Measurements from ENCODE around the gene PNN. TPM values are rescaled to one million over a fixed set of nuclear protein-coding genes. Genes with fewer than 3 reads are reported as not detected.

The PNN gene
- total RNA-seq, 1 experiment from 2014 or later: 156 TPM

- TF ChIP-seq PRDM15 (CRISPR knock-in tag; IDR thresholded peaks at IDR 0.05): no peak
- no peak for TF ChIP-seq ZNF232 (CRISPR knock-in tag; IDR thresholded peaks at IDR 0.05)
Measured at GRCh38 chr14:39173198-39173597, 1.9 kb upstream of the PNN start (continued).

GRCh38 chr14:39175445-39176262 lies 600 bp downstream of the PNN start:
- Mint-ChIP-seq H3K4me1 (peaks cover 36% of the 10 kb centered on the region), H3K4me3 (peak overlapping the region; percentile 98), H3K27ac (peak overlapping the region; percentile 100), H3K9me3 (no peaks in the 10 kb centered on the region), H3K36me3 (peaks cover 3% of the 10 kb centered on the region), H3K27me3 (ENCODE audit: low read depth) (no peaks in the 10 kb centered on the region)
- ATAC-seq (no peak), DNase-seq (ENCODE audit: low spot score) (peak; percentile 52)
- ChIA-PET CTCF (no interaction called here), POLR2A (interaction anchor here (0.6 to 1.4 kb wide), 8 partner anchors 9 to 256 kb away, joined by 3 to 11 read pairs (median 3); partner anchors contain the start of genes FBXO33 and SEC23A)
- peak; percentile 17 for TF ChIP-seq MAX (CRISPR knock-in tag; IDR thresholded peaks at IDR 0.05)
- TF ChIP-seq ELF4 (CRISPR knock-in tag; IDR thresholded peaks at IDR 0.05; ENCODE audit: low read depth): 0 out of 2 replicates have a peak, but pooled peaks have one; percentile 20
- TF ChIP-seq GABPB1 (CRISPR knock-in tag; IDR thresholded peaks at IDR 0.05): no peak
- no peak for TF ChIP-seq USF2 (CRISPR knock-in tag; IDR thresholded peaks at IDR 0.05)
- no peak for TF ChIP-seq ZNF671 (CRISPR knock-in tag; IDR thresholded peaks at IDR 0.05)
- TF ChIP-seq ZSCAN18 (CRISPR knock-in tag; IDR thresholded peaks at IDR 0.05): no peak
- peak; percentile 79 for TF ChIP-seq PRDM15 (CRISPR knock-in tag; IDR thresholded peaks at IDR 0.05)
- TF ChIP-seq ATF6 (CRISPR knock-in tag; IDR thresholded peaks at IDR 0.05): 0 out of 2 replicates have a peak, but pooled peaks have one; percentile 55
- no peak for TF ChIP-seq NR3C1 (CRISPR knock-in tag; conservative IDR thresholded peaks at IDR 0.05; ENCODE audit: low read depth)
- TF ChIP-seq USF1 (CRISPR knock-in tag; IDR thresholded peaks at IDR 0.05): 0 out of 2 replicates have a peak, but pooled peaks have one; percentile 34
- TF ChIP-seq ZNF317 (CRISPR knock-in tag; IDR thresholded peaks at IDR 0.05; ENCODE audit: borderline replicate concordance, low read depth): no peak
- no peak for TF ChIP-seq IRF1 (CRISPR knock-in tag; IDR thresholded peaks at IDR 0.05)
- TF ChIP-seq TP53 (CRISPR knock-in tag; IDR thresholded peaks at IDR 0.05): peak; percentile 18; the same call in 1 of the 2 replicates
- 0 out of 2 replicates have a peak, but pooled peaks have one; percentile 8 for TF ChIP-seq HMGXB4 (CRISPR knock-in tag; IDR thresholded peaks at IDR 0.05)
- no peak for TF ChIP-seq GTF2I (CRISPR knock-in tag; conservative IDR thresholded peaks at IDR 0.05)
- peak; percentile 46; the same call in 1 of the 2 replicates for TF ChIP-seq MYBL2 (CRISPR knock-in tag; IDR thresholded peaks at IDR 0.05)

All from WTC11 (cell line).